D341Med (cell line): ENCODE results near the gene CCDC120.

Experiments used
- DNase-seq: peaks from one replicate; pipeline ENCODE4 v3.0.0; 2012; ENCODE audit warnings: low spot score

The CCDC120 gene

GRCh38 chrX:49063715-49064114, 4.9 kb downstream of the CCDC120 start:
- DNase-seq = no peak

- no peak for DNase-seq
Observed at GRCh38 chrX:49064303-49064702, 5.5 kb downstream of the CCDC120 start.

GRCh38 chrX:49064735-49065134, 5.9 kb downstream of the CCDC120 start:
- no peak for DNase-seq

GRCh38 chrX:49066278-49066677, 7.5 kb downstream of the CCDC120 start:
- no peak for DNase-seq

- DNase-seq = no peak
Observed at GRCh38 chrX:49066690-49067089, 7.9 kb downstream of the CCDC120 start.

GRCh38 chrX:49067285-49068120, 8.7 kb downstream of the CCDC120 start:
- DNase-seq = no peak

- no peak for DNase-seq
Observed at GRCh38 chrX:49069038-49069437, 10.2 kb downstream of the CCDC120 start.

GRCh38 chrX:49070988-49071387, 12.2 kb downstream of the CCDC120 start:
- DNase-seq = no peak

GRCh38 chrX:49071877-49072711, 13.3 kb downstream of the CCDC120 start:
- no peak for DNase-seq

- no peak for DNase-seq
Observed at GRCh38 chrX:49072712-49073095, 13.9 kb downstream of the CCDC120 start.

- DNase-seq = peak; percentile 91
Observed at GRCh38 chrX:49073601-49074575, 15.1 kb downstream of the CCDC120 start, which contains the start of gene PRAF2. Gene PRAF2, minus strand, starts transcription at chrX:49074002. Its CDS starts 15 bp downstream, at chrX:49073987.

GRCh38 chrX:49075347-49075746, 16.5 kb downstream of the CCDC120 start:
- no peak for DNase-seq

- DNase-seq = no peak
Observed at GRCh38 chrX:49077941-49078340, 19.1 kb downstream of the CCDC120 start.

GRCh38 chrX:49079489-49080428, 21.0 kb downstream of the CCDC120 start, which contains the start of gene WDR45:
Gene WDR45, minus strand, starts transcription at chrX:49079887. Its CDS starts 1,792 bp downstream, at chrX:49078095.
- DNase-seq = peak; percentile 81

- no peak for DNase-seq
Observed at GRCh38 chrX:49082271-49082871, 23.6 kb downstream of the CCDC120 start.

- DNase-seq = no peak
Observed at GRCh38 chrX:49089553-49089952, 30.8 kb downstream of the CCDC120 start.

GRCh38 chrX:49096419-49096818, 37.6 kb downstream of the CCDC120 start:
- no peak for DNase-seq

- DNase-seq = peak; percentile 98
Observed at GRCh38 chrX:49100704-49101628, 42.2 kb downstream of the CCDC120 start.

- peak; percentile 24 for DNase-seq
Observed at GRCh38 chrX:49101629-49101984, 42.8 kb downstream of the CCDC120 start.
